K562 (cell line): ENCODE data around the gene PRELID3B. TPM values are rescaled to one million over a fixed set of nuclear protein-coding genes. Genes with fewer than 3 reads are reported as not detected.

ENCODE experiments used
- ARID2 ChIP-seq: fragments of 450-650 bp; IDR thresholded peaks from 2 replicates; pipeline ENCODE4 v1.6.1; 2017; ENCODE audit warnings: antibody characterized with exemption, mild to moderate bottlenecking
- CBX3 ChIP-seq, 2 experiments: IDR thresholded peaks; 1 replicate in 1 of 2; 2 replicates in 1 of 2; pipeline ENCODE4 v1.6.1; 2012; ENCODE audit warnings: inconsistent platforms in 2 of 2, low read length in 2 of 2, borderline replicate concordance in 1 of 2, control low read depth in 1 of 2
- CSDE1 ChIP-seq, 2 experiments: fragments of 450-650 bp; IDR thresholded peaks; 2 replicates each; pipeline ENCODE4 v1.6.1; 2016; ENCODE audit warnings: mild to moderate bottlenecking in 1 of 2
- ELF4 ChIP-seq: fragments of 450-650 bp; formaldehyde crosslinking; IDR thresholded peaks from 2 replicates; pipeline ENCODE4 v1.4.0; 2022; ENCODE audit warnings: missing genetic modification characterization
- ETV1 ChIP-seq: fragments of 450-650 bp; conservative IDR thresholded peaks from 2 replicates; pipeline ENCODE4 v1.6.1; 2016; ENCODE audit warnings: missing genetic modification characterization, control low read depth, low read depth, missing compliant biosample characterization
- FOXJ3 ChIP-seq: sonication (generic); formaldehyde crosslinking; IDR thresholded peaks from 2 replicates; pipeline ENCODE4 v1.4.0; 2020; ENCODE audit warnings: mild to moderate bottlenecking, missing genetic modification reagents
- HIVEP1 ChIP-seq: fragments of 250-450 bp; sonication (Bioruptor Pico); IDR thresholded peaks from 2 replicates; pipeline ENCODE4 v1.4.0; 2020; ENCODE audit warnings: mild to moderate bottlenecking
- MCM7 ChIP-seq, 2 experiments: fragments of 450-650 bp; IDR thresholded peaks; 2 replicates each; pipeline ENCODE4 v1.6.1; 2016 to 2018
- RBM22 ChIP-seq: fragments of 200-400 bp; formaldehyde crosslinking; IDR thresholded peaks from 2 replicates; pipeline ENCODE4 v1.6.1; 2018; ENCODE audit warnings: low read length, low read depth; ENCODE audit not compliant: poor library complexity, severe bottlenecking
- XRCC5 ChIP-seq: fragments of 200-400 bp; formaldehyde crosslinking; IDR thresholded peaks from 2 replicates; pipeline ENCODE4 v1.6.1; 2017; ENCODE audit warnings: low read depth, mild to moderate bottlenecking, low read length
- ZNF764 ChIP-seq: fragments of 250-450 bp; sonication (Bioruptor Pico); IDR thresholded peaks from 2 replicates; pipeline ENCODE4 v1.4.0; 2020; ENCODE audit warnings: low read depth, mild to moderate bottlenecking, moderate library complexity
- polyA plus RNA-seq, 8 experiments: library from polyadenylated mRNA; depleted of rRNA in 4 of 8; stranded (reverse) in 5 of 8; unstranded in 3 of 8; fragments of >200 nt; fragmentation: Nextera tagmentation in 2 of 8; fragmentation: Illumina TruSeq in 1 of 8; extraction: Ambion mirVana in 2 of 8; extraction: Trizol in 1 of 8; gene quantifications; 2 replicates each; pipeline versions ENCODE4 v1.2.1 to v1.2.3, GENCODE V29; 2011 to 2014; ENCODE audit warnings: inconsistent platforms in 1 of 8, missing spikeins in 1 of 8
- total RNA-seq, 7 experiments: library from RNA; depleted of rRNA in 6 of 7; stranded (reverse); fragments of >200 nt in 6 of 7; fragmentation: Illumina TruSeq in 2 of 7; extraction: Trizol in 2 of 7; gene quantifications; 2 replicates each; pipeline versions ENCODE4 v1.2.1 to v1.2.3, GENCODE V29; 2011 to 2021; ENCODE audit warnings: low replicate concordance in 1 of 7
- TF ChIP-seq, protein P1 (sequence below): sonication (generic); formaldehyde crosslinking; IDR thresholded peaks from 2 replicates; pipeline ENCODE4 v1.8.0; 2023; ENCODE audit warnings: mild to moderate bottlenecking, missing genetic modification reagents
- TF ChIP-seq, protein P2 (sequence below): sonication (generic); formaldehyde crosslinking; IDR thresholded peaks from 2 replicates; pipeline ENCODE4 v1.8.0; 2022; ENCODE audit warnings: mild to moderate bottlenecking, low read depth, missing genetic modification reagents
- TF ChIP-seq, protein P3 (sequence below): fragments of 450-650 bp; IDR thresholded peaks from one replicate; pipeline ENCODE4 v1.6.1; 2018; ENCODE audit warnings: mild to moderate bottlenecking, moderate library complexity; ENCODE audit not compliant: partially characterized antibody
- TF ChIP-seq, protein P4 (sequence below): fragments of 450-650 bp; conservative IDR thresholded peaks from 2 replicates; pipeline ENCODE4 v1.6.1; 2016; ENCODE audit warnings: missing genetic modification characterization, low read depth, mild to moderate bottlenecking, missing compliant biosample characterization, moderate library complexity

PRELID3B gene
- total and polyA plus RNA-seq, 9 of the 15 experiments (the other 6 are each of a cell fraction or from before 2014, with no cell fraction given), result 77.0 to 186 (median 101) TPM

DNA sequence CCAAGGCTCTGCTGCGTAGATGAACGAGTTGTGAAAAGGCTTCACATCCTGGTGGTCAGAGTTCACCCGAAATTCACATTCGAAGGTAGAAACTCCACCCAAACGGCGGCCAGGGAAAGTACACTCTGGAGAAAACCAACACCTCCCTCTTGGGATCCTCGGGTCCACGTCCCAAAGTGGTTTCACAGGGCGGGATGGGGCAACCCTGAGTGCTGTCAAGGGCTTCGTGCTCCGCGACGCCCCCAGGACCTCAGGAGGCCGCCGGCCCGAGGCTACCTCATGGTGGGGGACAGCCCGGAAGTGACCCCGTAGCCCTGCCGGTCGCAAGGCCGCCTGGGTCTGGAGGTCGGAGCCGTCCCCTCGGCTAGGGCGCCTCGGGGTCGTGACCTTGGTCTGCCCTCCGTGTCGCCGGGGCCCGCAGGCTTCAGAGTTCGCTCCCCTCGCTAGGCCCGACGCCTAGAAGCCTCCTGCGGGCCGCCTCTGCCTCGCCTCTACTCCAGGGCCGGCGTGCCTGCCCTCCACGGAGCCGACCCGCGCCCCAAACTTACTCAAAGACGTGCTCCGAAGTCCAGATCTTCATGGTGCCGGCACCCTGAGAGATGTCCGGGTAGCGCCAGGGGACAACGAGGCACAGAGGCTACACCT is at the start of gene PRELID3B (continued):
- TF ChIP-seq ELF4 (CRISPR knock-in tag), result no peak
- no peak for TF ChIP-seq ARID2
- TF ChIP-seq HIVEP1 (CRISPR knock-in tag), result no peak
- no peak for TF ChIP-seq XRCC5
- peak in 1 of 2 experiments; percentile 76; a peak in 2 of 3 replicates for TF ChIP-seq CBX3 (IDR thresholded peaks at IDR 0.05; ENCODE audit: borderline replicate concordance in 1 of 2, low read length in 2 of 2)
- TF ChIP-seq FOXJ3 (CRISPR knock-in tag), result no peak
- TF ChIP-seq, protein P1, sequence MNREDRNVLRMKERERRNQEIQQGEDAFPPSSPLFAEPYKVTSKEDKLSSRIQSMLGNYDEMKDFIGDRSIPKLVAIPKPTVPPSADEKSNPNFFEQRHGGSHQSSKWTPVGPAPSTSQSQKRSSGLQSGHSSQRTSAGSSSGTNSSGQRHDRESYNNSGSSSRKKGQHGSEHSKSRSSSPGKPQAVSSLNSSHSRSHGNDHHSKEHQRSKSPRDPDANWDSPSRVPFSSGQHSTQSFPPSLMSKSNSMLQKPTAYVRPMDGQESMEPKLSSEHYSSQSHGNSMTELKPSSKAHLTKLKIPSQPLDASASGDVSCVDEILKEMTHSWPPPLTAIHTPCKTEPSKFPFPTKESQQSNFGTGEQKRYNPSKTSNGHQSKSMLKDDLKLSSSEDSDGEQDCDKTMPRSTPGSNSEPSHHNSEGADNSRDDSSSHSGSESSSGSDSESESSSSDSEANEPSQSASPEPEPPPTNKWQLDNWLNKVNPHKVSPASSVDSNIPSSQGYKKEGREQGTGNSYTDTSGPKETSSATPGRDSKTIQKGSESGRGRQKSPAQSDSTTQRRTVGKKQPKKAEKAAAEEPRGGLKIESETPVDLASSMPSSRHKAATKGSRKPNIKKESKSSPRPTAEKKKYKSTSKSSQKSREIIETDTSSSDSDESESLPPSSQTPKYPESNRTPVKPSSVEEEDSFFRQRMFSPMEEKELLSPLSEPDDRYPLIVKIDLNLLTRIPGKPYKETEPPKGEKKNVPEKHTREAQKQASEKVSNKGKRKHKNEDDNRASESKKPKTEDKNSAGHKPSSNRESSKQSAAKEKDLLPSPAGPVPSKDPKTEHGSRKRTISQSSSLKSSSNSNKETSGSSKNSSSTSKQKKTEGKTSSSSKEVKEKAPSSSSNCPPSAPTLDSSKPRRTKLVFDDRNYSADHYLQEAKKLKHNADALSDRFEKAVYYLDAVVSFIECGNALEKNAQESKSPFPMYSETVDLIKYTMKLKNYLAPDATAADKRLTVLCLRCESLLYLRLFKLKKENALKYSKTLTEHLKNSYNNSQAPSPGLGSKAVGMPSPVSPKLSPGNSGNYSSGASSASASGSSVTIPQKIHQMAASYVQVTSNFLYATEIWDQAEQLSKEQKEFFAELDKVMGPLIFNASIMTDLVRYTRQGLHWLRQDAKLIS, result 0 out of 2 replicates have a peak, but pooled peaks have one; percentile 20
- TF ChIP-seq RBM22, result no peak
- TF ChIP-seq, protein P2, sequence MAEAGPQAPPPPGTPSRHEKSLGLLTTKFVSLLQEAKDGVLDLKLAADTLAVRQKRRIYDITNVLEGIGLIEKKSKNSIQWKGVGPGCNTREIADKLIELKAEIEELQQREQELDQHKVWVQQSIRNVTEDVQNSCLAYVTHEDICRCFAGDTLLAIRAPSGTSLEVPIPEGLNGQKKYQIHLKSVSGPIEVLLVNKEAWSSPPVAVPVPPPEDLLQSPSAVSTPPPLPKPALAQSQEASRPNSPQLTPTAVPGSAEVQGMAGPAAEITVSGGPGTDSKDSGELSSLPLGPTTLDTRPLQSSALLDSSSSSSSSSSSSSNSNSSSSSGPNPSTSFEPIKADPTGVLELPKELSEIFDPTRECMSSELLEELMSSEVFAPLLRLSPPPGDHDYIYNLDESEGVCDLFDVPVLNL (CRISPR knock-in tag), result peak; percentile 64; the same call in 1 of the 2 replicates
- TF ChIP-seq ETV1, result peak; percentile 56
- no peak for TF ChIP-seq ZNF764 (CRISPR knock-in tag)
- TF ChIP-seq, protein P3, sequence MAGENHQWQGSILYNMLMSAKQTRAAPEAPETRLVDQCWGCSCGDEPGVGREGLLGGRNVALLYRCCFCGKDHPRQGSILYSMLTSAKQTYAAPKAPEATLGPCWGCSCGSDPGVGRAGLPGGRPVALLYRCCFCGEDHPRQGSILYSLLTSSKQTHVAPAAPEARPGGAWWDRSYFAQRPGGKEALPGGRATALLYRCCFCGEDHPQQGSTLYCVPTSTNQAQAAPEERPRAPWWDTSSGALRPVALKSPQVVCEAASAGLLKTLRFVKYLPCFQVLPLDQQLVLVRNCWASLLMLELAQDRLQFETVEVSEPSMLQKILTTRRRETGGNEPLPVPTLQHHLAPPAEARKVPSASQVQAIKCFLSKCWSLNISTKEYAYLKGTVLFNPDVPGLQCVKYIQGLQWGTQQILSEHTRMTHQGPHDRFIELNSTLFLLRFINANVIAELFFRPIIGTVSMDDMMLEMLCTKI, result no peak
- TF ChIP-seq MCM7 (IDR thresholded peaks at IDR 0.05), result no peak
- TF ChIP-seq, protein P4, sequence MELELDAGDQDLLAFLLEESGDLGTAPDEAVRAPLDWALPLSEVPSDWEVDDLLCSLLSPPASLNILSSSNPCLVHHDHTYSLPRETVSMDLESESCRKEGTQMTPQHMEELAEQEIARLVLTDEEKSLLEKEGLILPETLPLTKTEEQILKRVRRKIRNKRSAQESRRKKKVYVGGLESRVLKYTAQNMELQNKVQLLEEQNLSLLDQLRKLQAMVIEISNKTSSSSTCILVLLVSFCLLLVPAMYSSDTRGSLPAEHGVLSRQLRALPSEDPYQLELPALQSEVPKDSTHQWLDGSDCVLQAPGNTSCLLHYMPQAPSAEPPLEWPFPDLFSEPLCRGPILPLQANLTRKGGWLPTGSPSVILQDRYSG (tag), result peak; percentile 33; the same call in 1 of the 2 replicates
- TF ChIP-seq CSDE1 (IDR thresholded peaks at IDR 0.05), result no peak
